ENCODE measurements around the gene TLR3. TPM values are rescaled to one million over a fixed set of nuclear protein-coding genes. Genes with fewer than 3 reads are reported as not detected.

Gene TLR3
- total and polyA plus RNA-seq, 9 donors, result 0.69 to 1.6 (median 1.1) TPM

- no CpG with 5 or more reads among the region's 2 CpGs for WGBS (ENCODE audit: insufficient coverage)
- no peak overlapping the region for H3K27ac ChIP-seq (ENCODE audit: low read length)
- no peaks in the 10 kb centered on the region for H3K36me3 ChIP-seq (ENCODE audit: control insufficient read depth, insufficient read depth, low read length)
- H3K4me1 ChIP-seq (ENCODE audit: control insufficient read depth, insufficient read depth, low read length), result no peaks in the 10 kb centered on the region
- no peak overlapping the region for H3K4me3 ChIP-seq (ENCODE audit: low read length)
- no peaks in the 10 kb centered on the region for H3K27me3 ChIP-seq (ENCODE audit: control insufficient read depth, insufficient read depth, low read length)
- no peak for DNase-seq
- H3K9me3 ChIP-seq (replicated peaks; ENCODE audit: control insufficient read depth, low read depth, low read length), result no peaks in the 10 kb centered on the region
Observed at GRCh38 chr4:186131935-186132334, 63.0 kb downstream of the TLR3 start.

GRCh38 chr4:186132577-186133242, 63.8 kb downstream of the TLR3 start:
- no peaks in the 10 kb centered on the region for H3K27me3 ChIP-seq (ENCODE audit: control insufficient read depth, insufficient read depth, low read length)
- H3K4me3 ChIP-seq (ENCODE audit: low read length), result no peak overlapping the region
- H3K4me1 ChIP-seq (ENCODE audit: control insufficient read depth, insufficient read depth, low read length), result no peaks in the 10 kb centered on the region
- no peaks in the 10 kb centered on the region for H3K36me3 ChIP-seq (ENCODE audit: control insufficient read depth, insufficient read depth, low read length)
- no peak for DNase-seq
- WGBS (ENCODE audit: insufficient coverage), result 50% methylated on average over 1 of the region's 4 CpGs
- no peak overlapping the region for H3K27ac ChIP-seq (ENCODE audit: low read length)
- H3K9me3 ChIP-seq (replicated peaks; ENCODE audit: control insufficient read depth, low read depth, low read length), result no peaks in the 10 kb centered on the region

- Histone ChIP-seq H3K4me3 (ENCODE audit: low read length) (no peak overlapping the region), H3K9me3 (replicated peaks; ENCODE audit: control insufficient read depth, low read depth, low read length) (no peaks in the 10 kb centered on the region), H3K36me3 (ENCODE audit: control insufficient read depth, insufficient read depth, low read length) (no peaks in the 10 kb centered on the region), H3K27ac (ENCODE audit: low read length) (no peak overlapping the region), H3K27me3 (ENCODE audit: control insufficient read depth, insufficient read depth, low read length) (no peaks in the 10 kb centered on the region), H3K4me1 (ENCODE audit: control insufficient read depth, insufficient read depth, low read length) (no peaks in the 10 kb centered on the region)
- 70% methylated on average over 3 of the region's 3 CpGs for WGBS (ENCODE audit: insufficient coverage)
- peak; percentile 60 for DNase-seq
Observed at GRCh38 chr4:186134257-186134656, 65.3 kb downstream of the TLR3 start.

GRCh38 chr4:186134861-186135260, 65.9 kb downstream of the TLR3 start:
- no peak overlapping the region for H3K4me3 ChIP-seq (ENCODE audit: low read length)
- 77% methylated on average over 9 of the region's 11 CpGs for WGBS (ENCODE audit: insufficient coverage)
- H3K27me3 ChIP-seq (ENCODE audit: control insufficient read depth, insufficient read depth, low read length), result no peaks in the 10 kb centered on the region

GRCh38 chr4:186137196-186137794, 68.3 kb downstream of the TLR3 start:
- Histone ChIP-seq H3K27me3 (ENCODE audit: control insufficient read depth, insufficient read depth, low read length) (peaks cover under 1% of the 10 kb centered on the region), H3K9me3 (replicated peaks; ENCODE audit: control insufficient read depth, low read depth, low read length) (no peaks in the 10 kb centered on the region), H3K27ac (ENCODE audit: low read length) (no peak overlapping the region), H3K36me3 (ENCODE audit: control insufficient read depth, insufficient read depth, low read length) (no peaks in the 10 kb centered on the region), H3K4me3 (ENCODE audit: low read length) (no peak overlapping the region), H3K4me1 (ENCODE audit: control insufficient read depth, insufficient read depth, low read length) (no peaks in the 10 kb centered on the region)
- peak; percentile 49 for DNase-seq
- no CpG with 5 or more reads among the region's 6 CpGs for WGBS (ENCODE audit: insufficient coverage)

More at GRCh38 chr4:186134861-186135260, 65.9 kb downstream of the TLR3 start:
- Histone ChIP-seq H3K9me3 (replicated peaks; ENCODE audit: control insufficient read depth, low read depth, low read length) (no peaks in the 10 kb centered on the region), H3K27ac (ENCODE audit: low read length) (no peak overlapping the region), H3K4me1 (ENCODE audit: control insufficient read depth, insufficient read depth, low read length) (no peaks in the 10 kb centered on the region), H3K36me3 (ENCODE audit: control insufficient read depth, insufficient read depth, low read length) (no peaks in the 10 kb centered on the region)
- no peak for DNase-seq

Other genes starting within 250 kb of the TLR3 start
- 9.4 TPM for gene FAM149A, start 35.5 kb downstream of the TLR3 start, total RNA-seq
- 10 to 100 TPM in 1 of 8 donors, 1 to 10 TPM in 7; 5.3 to 10.2 (median 7.3) TPM for gene FAM149A, start 35.5 kb downstream of the TLR3 start, polyA plus RNA-seq (ENCODE audit: insufficient read depth in 1 of 8, insufficient read length in 8 of 8, low replicate concordance in 1 of 8)
- gene CYP4V2, start 122.4 kb downstream of the TLR3 start, total RNA-seq, result 3.9 TPM
- 1 to 10 TPM; 2.9 to 8.1 (median 4.7) TPM for gene CYP4V2, start 122.4 kb downstream of the TLR3 start, polyA plus RNA-seq (ENCODE audit: insufficient read depth in 1 of 8, insufficient read length in 8 of 8, low replicate concordance in 1 of 8)
- 0.09 TPM for gene KLKB1, start 158.4 kb downstream of the TLR3 start, total RNA-seq
- gene KLKB1, start 158.4 kb downstream of the TLR3 start, polyA plus RNA-seq (ENCODE audit: insufficient read depth in 1 of 8, insufficient read length in 8 of 8, low replicate concordance in 1 of 8), result under 1 TPM; 0.10 to 0.71 (median 0.28) TPM
- gene F11, start 197.0 kb downstream of the TLR3 start, total RNA-seq, result not detected
- gene F11, start 197.0 kb downstream of the TLR3 start, polyA plus RNA-seq (ENCODE audit: insufficient read depth in 1 of 8, insufficient read length in 8 of 8, low replicate concordance in 1 of 8), result under 1 TPM in 2 of 8 donors, not detected in 6; 0.20 to 0.41 TPM